ENCODE results near the gene POLR1G.

- no peak for TF ChIP-seq CTCF (IDR thresholded peaks at IDR 0.05)
- TF ChIP-seq POLR2A (IDR thresholded peaks at IDR 0.05): no peak
Observed at GRCh38 chr19:45380107-45380506, 26.3 kb upstream of the POLR1G start.

Data from lower leg skin (tissue), 3 donors.